ENCODE results near the gene PRR7. TPM values are rescaled to one million over a fixed set of nuclear protein-coding genes. Genes with fewer than 3 reads are reported as not detected.

PRR7 gene
- total and polyA plus RNA-seq, 4 experiments from 2014 or later = 5.2 to 17.8 (median 10.7) TPM

- no peak overlapping the region for H3K4me3 ChIP-seq (ENCODE audit: low read length in 2 of 2)
- peak overlapping the region; percentile 94 for H3K27ac ChIP-seq (ENCODE audit: low read depth, low read length)
- H3K27me3 Mint-ChIP-seq = no peaks in the 10 kb centered on the region
- H3K27ac Mint-ChIP-seq = peak overlapping the region; percentile 95 to 99 (median 97)
- ChIA-PET CTCF (ENCODE audit: partially characterized antibody) (interaction anchor here (1.3 to 26.1 kb wide), 9 partner anchors 7 to 332 kb away, joined by 3 to 821 read pairs (median 6); partner anchors contain the start of genes F12, GRK6, PFN3 and PRELID1), POLR2A (ENCODE audit: partially characterized antibody) (interaction anchor here (0.6 to 20.7 kb wide), 15 partner anchors 7 to 136 kb away, joined by 3 to 1171 read pairs (median 22); partner anchors contain the start of genes F12, GRK6, PDLIM7 and PFN3)
- H3K9me3 Mint-ChIP-seq = peaks cover 0 to 4% (median 0%) of the 10 kb centered on the region in 8 donors
- peaks cover 3 to 30% of the 10 kb centered on the region in 2 donors for H3K36me3 Mint-ChIP-seq
- H3K27me3 ChIP-seq (ENCODE audit: insufficient read depth, low read length) = no peaks in the 10 kb centered on the region
- peaks cover 20% of the 10 kb centered on the region for H3K36me3 ChIP-seq (ENCODE audit: insufficient read depth, low read length)
- H3K4me1 ChIP-seq (ENCODE audit: insufficient read depth, low read length) = peaks cover 62% of the 10 kb centered on the region
- intact Hi-C loops (cut with micrococcal nuclease) = no loop called here
- H3K9me3 ChIP-seq (ENCODE audit: control insufficient read depth in 1 of 2, low read length in 2 of 2) = no peaks in the 10 kb centered on the region
- H3K4me3 Mint-ChIP-seq = peak overlapping the region; percentile 81 to 90 (median 85)
- H3K4me1 Mint-ChIP-seq = peaks cover 28 to 59% (median 43%) of the 10 kb centered on the region in 4 donors
- peak; percentile 48 to 79 (median 56) for DNase-seq
Observed at GRCh38 chr5:177445052-177445916, 1.3 kb upstream of the PRR7 start.

GRCh38 chr5:177445917-177446199, 756 bp upstream of the PRR7 start:
- Histone ChIP-seq H3K27ac (ENCODE audit: low read depth, low read length) (peak overlapping the region; percentile 94), H3K27me3 (ENCODE audit: insufficient read depth, low read length) (no peaks in the 10 kb centered on the region), H3K4me3 (ENCODE audit: low read length in 2 of 2) (peak overlapping the region in 1 of 2 donors; percentile 50), H3K36me3 (ENCODE audit: insufficient read depth, low read length) (peaks cover 14% of the 10 kb centered on the region), H3K9me3 (ENCODE audit: control insufficient read depth in 1 of 2, low read length in 2 of 2) (no peaks in the 10 kb centered on the region), H3K4me1 (ENCODE audit: insufficient read depth, low read length) (peaks cover 57% of the 10 kb centered on the region)
- peak in 3 of 5 donors; percentile 30 to 39 (median 35) for DNase-seq
- Mint-ChIP-seq H3K4me1 (peaks cover 25 to 55% (median 41%) of the 10 kb centered on the region in 4 donors), H3K27me3 (no peaks in the 10 kb centered on the region), H3K36me3 (peaks cover 0 to 27% of the 10 kb centered on the region in 2 donors), H3K27ac (peak overlapping the region; percentile 95 to 99 (median 97)), H3K9me3 (peaks cover 0 to 4% (median 0%) of the 10 kb centered on the region in 8 donors), H3K4me3 (peak overlapping the region; percentile 81 to 90 (median 85))
- ChIA-PET CTCF (ENCODE audit: partially characterized antibody) (interaction anchor here (1.3 to 26.1 kb wide), 7 partner anchors 9 to 333 kb away, joined by 3 to 821 read pairs (median 49); partner anchors contain the start of genes F12, GRK6, PFN3 and PRELID1), POLR2A (ENCODE audit: partially characterized antibody) (interaction anchor here (0.8 to 20.7 kb wide), 15 partner anchors 8 to 137 kb away, joined by 3 to 1171 read pairs (median 22); partner anchors contain the start of genes F12, GRK6, LMAN2 and PDLIM7)
- intact Hi-C loops (cut with micrococcal nuclease) = loop anchor here (1.0 to 2.0 kb wide), 3 partner anchors 8 to 43 kb away; partner anchors contain the start of gene GRK6

- Mint-ChIP-seq H3K27me3 (no peaks in the 10 kb centered on the region), H3K4me3 (peak overlapping the region in 3 of 8 donors; percentile 39 to 72 (median 63)), H3K9me3 (peaks cover 0 to 4% (median 0%) of the 10 kb centered on the region in 8 donors), H3K27ac (peak overlapping the region in 2 of 7 donors; percentile 87 to 92), H3K4me1 (peaks cover 27 to 54% (median 45%) of the 10 kb centered on the region in 4 donors), H3K36me3 (peaks cover 0 to 20% of the 10 kb centered on the region in 2 donors)
- Histone ChIP-seq H3K36me3 (ENCODE audit: insufficient read depth, low read length) (peaks cover 3% of the 10 kb centered on the region), H3K4me1 (ENCODE audit: insufficient read depth, low read length) (peaks cover 48% of the 10 kb centered on the region), H3K27me3 (ENCODE audit: insufficient read depth, low read length) (no peaks in the 10 kb centered on the region), H3K27ac (ENCODE audit: low read depth, low read length) (peak overlapping the region; percentile 94), H3K9me3 (ENCODE audit: control insufficient read depth in 1 of 2, low read length in 2 of 2) (no peaks in the 10 kb centered on the region), H3K4me3 (ENCODE audit: low read length in 2 of 2) (peak overlapping the region in 1 of 2 donors; percentile 27)
- intact Hi-C loops (cut with micrococcal nuclease) = loop anchor here (2.0 kb wide), 1 partner anchor 44 kb away; no protein-coding TSS in a partner anchor
- ChIA-PET POLR2A (ENCODE audit: partially characterized antibody) (interaction anchor here (0.9 to 20.7 kb wide), 15 partner anchors 8 to 138 kb away, joined by 3 to 1171 read pairs (median 22); partner anchors contain the start of genes F12, GRK6, LMAN2 and PDLIM7), CTCF (ENCODE audit: partially characterized antibody) (interaction anchor here (0.8 to 26.1 kb wide), 6 partner anchors 8 to 131 kb away, joined by 3 to 821 read pairs (median 55); partner anchors contain the start of genes F12, GRK6 and PFN3)
- DNase-seq = peak; percentile 82 to 89 (median 85)
Observed at GRCh38 chr5:177447066-177447610, 524 bp downstream of the PRR7 start.

GRCh38 chr5:177447611-177448243, 1.1 kb downstream of the PRR7 start:
- Histone ChIP-seq H3K36me3 (ENCODE audit: insufficient read depth, low read length) (no peaks in the 10 kb centered on the region), H3K27ac (ENCODE audit: low read depth, low read length) (peak overlapping the region; percentile 59), H3K27me3 (ENCODE audit: insufficient read depth, low read length) (no peaks in the 10 kb centered on the region), H3K9me3 (ENCODE audit: control insufficient read depth in 1 of 2, low read length in 2 of 2) (no peaks in the 10 kb centered on the region), H3K4me1 (ENCODE audit: insufficient read depth, low read length) (peaks cover 48% of the 10 kb centered on the region), H3K4me3 (ENCODE audit: low read length in 2 of 2) (no peak overlapping the region)
- peak in 2 of 5 donors; percentile 33 to 59 for DNase-seq
- peaks cover 25 to 53% (median 42%) of the 10 kb centered on the region in 4 donors for H3K4me1 Mint-ChIP-seq
- peaks cover 0 to 5% (median 0%) of the 10 kb centered on the region in 8 donors for H3K9me3 Mint-ChIP-seq
- ChIA-PET POLR2A (ENCODE audit: partially characterized antibody) (interaction anchor here (0.9 to 20.7 kb wide), 14 partner anchors 7 to 138 kb away, joined by 3 to 1171 read pairs (median 22); partner anchors contain the start of genes F12, GRK6, MXD3 and PDLIM7), CTCF (ENCODE audit: partially characterized antibody) (interaction anchor here (0.8 to 26.1 kb wide), 5 partner anchors 18 to 132 kb away, joined by 3 to 821 read pairs (median 61); partner anchors contain the start of genes F12, GRK6 and PFN3)
- no peaks in the 10 kb centered on the region for H3K27me3 Mint-ChIP-seq
- intact Hi-C loops (cut with micrococcal nuclease) = loop anchor here (2.0 kb wide), 1 partner anchor 45 kb away; no protein-coding TSS in a partner anchor
- peak overlapping the region; percentile 81 to 92 (median 87) for H3K27ac Mint-ChIP-seq
- peak overlapping the region; percentile 45 to 83 (median 69) for H3K4me3 Mint-ChIP-seq
- H3K36me3 Mint-ChIP-seq = peaks cover 0 to 14% of the 10 kb centered on the region in 2 donors

GRCh38 chr5:177448244-177448950, 1.8 kb downstream of the PRR7 start:
- H3K36me3 ChIP-seq (ENCODE audit: insufficient read depth, low read length) = no peaks in the 10 kb centered on the region
- Mint-ChIP-seq H3K36me3 (peaks cover 0 to 12% of the 10 kb centered on the region in 2 donors), H3K4me3 (peak overlapping the region; percentile 46 to 83 (median 69)), H3K4me1 (peaks cover 25 to 55% (median 45%) of the 10 kb centered on the region in 4 donors), H3K9me3 (peaks cover 0 to 6% (median 0%) of the 10 kb centered on the region in 8 donors), H3K27me3 (no peaks in the 10 kb centered on the region), H3K27ac (peak overlapping the region; percentile 75 to 92 (median 87))
- DNase-seq = no peak
- no peak overlapping the region for H3K4me3 ChIP-seq (ENCODE audit: low read length in 2 of 2)
- H3K9me3 ChIP-seq (ENCODE audit: control insufficient read depth in 1 of 2, low read length in 2 of 2) = no peaks in the 10 kb centered on the region
- ChIA-PET POLR2A (ENCODE audit: partially characterized antibody) (interaction anchor here (0.8 to 20.7 kb wide), 12 partner anchors 6 to 136 kb away, joined by 3 to 1171 read pairs (median 39); partner anchors contain the start of genes F12, GRK6, MXD3 and PFN3), CTCF (ENCODE audit: partially characterized antibody) (interaction anchor here (8.2 to 26.1 kb wide), 3 partner anchors 18 to 58 kb away, joined by 61 to 821 read pairs (median 110); partner anchors contain the start of genes F12, GRK6 and PFN3)
- H3K27ac ChIP-seq (ENCODE audit: low read depth, low read length) = peak overlapping the region; percentile 59
- intact Hi-C loops (cut with micrococcal nuclease) = no loop called here
- H3K27me3 ChIP-seq (ENCODE audit: insufficient read depth, low read length) = no peaks in the 10 kb centered on the region
- H3K4me1 ChIP-seq (ENCODE audit: insufficient read depth, low read length) = peaks cover 48% of the 10 kb centered on the region

Data from CD4-positive, alpha-beta memory T cell (primary cell).